Activated T-helper 9 cell treated with anti-CD3 and anti-CD28 coated beads, Interleukin-2, amount 50 U/mL, for 16 hours (primary cell): ENCODE results near the gene ARHGEF12.
A peak's percentile ranks its signal among the peaks of the same experiment; 100 is the strongest.
"Not testable (repeated sequence)": the region's sequence is repeated elsewhere in the genome, so short reads cannot be mapped to it uniquely, and the experiment has no call there.

Experiments used
- DNase-seq: peaks from one replicate; pipeline ENCODE4 v3.0.0-alpha.2; 2020; ENCODE audit warnings: low read depth

The ARHGEF12 gene

GRCh38 chr11:120500414-120501071, 164.3 kb downstream of the ARHGEF12 start:
- no peak for DNase-seq

- no peak for DNase-seq
Observed at GRCh38 chr11:120501440-120501839, 165.2 kb downstream of the ARHGEF12 start.

- DNase-seq: no peak
Observed at GRCh38 chr11:120501976-120502755, 166.0 kb downstream of the ARHGEF12 start.

- DNase-seq: not testable (repeated sequence)
Observed at GRCh38 chr11:120503529-120503928, 167.3 kb downstream of the ARHGEF12 start.

GRCh38 chr11:120505801-120506425, 169.7 kb downstream of the ARHGEF12 start:
- no peak for DNase-seq

DNA sequence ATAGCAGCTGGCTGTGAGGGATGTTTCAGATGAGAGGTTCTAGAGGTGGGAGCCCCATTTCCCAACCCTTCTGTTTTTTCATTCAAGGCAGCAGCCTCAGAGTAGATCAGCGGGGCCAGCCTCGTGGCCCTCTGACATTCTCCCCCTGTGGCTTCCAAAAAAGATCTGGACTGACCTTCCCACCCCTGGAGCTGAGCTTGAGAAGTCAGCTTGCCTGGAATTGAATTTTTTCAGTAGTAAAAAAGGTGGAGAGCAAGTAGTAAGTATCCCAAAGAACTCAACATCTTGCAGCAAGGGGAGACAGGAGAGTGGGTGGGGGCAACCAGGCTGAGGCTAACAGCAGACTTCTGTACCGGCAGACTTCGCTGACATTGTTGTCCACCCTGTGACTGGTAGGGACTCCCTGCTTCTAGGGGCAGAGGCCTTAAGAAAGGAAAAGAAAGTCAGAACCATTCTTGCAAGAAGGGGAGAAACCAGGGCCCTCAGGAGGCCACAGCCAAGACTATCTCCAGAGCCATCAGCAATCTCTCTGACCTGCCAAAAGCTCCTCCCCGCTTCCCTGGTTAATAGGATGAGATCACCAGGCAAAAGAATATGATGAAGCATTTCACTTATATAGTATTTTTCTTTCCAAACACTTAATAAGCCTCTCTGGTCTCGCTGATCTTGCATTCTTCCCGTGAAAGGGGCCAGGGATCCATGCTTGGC, 173.3 kb downstream of the ARHGEF12 start:
- no peak for DNase-seq

- no peak for DNase-seq
Observed at GRCh38 chr11:120510406-120511115, 174.3 kb downstream of the ARHGEF12 start.

- DNase-seq: peak; percentile 61
Observed at GRCh38 chr11:120511116-120511819, 175.1 kb downstream of the ARHGEF12 start, which contains the start of gene GRIK4. Gene GRIK4 (plus strand): TSS chr11:120511748. CDS start chr11:120660319, 148,571 bp downstream.

GRCh38 chr11:120511820-120512738, 175.9 kb downstream of the ARHGEF12 start:
- DNase-seq: no peak

DNA sequence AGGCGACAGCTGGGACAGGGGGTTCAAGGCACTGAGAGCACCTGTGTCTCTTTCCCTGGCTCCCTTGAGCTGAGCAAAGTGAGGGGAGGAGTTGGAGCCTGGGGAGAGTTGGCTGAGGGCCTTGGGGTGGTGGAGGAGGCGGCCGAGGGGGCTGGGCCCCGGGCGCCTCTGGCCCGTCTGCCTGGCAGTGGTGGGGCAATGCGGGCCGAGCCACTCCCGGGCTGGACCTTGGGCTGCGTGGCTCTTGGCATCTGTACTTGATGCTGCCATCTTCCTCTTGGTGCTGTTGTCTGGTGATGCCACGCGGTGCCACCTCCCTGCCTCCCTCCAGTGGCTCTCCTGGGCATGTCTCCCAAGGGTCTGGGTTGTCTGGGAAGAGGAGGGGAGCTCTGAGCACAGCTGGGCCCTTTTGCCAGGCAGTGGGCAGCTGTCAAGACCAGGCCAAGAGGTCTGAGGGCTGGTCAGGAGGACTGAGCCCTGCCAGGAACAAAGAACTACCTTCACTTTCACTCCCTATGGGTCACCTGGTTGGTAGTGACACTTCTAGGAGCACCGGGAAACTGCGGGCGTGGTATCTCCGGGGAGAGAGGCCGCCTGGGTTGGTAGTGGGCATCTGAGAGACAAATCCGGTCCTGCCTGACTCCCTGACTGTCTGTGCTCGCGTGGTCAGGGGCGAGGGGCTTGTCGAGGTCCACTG, 176.7 kb downstream of the ARHGEF12 start:
- no peak for DNase-seq

GRCh38 chr11:120513436-120514315, 177.5 kb downstream of the ARHGEF12 start:
- DNase-seq: no peak

- no peak for DNase-seq
Observed at GRCh38 chr11:120514541-120515121, 178.4 kb downstream of the ARHGEF12 start.

DNA sequence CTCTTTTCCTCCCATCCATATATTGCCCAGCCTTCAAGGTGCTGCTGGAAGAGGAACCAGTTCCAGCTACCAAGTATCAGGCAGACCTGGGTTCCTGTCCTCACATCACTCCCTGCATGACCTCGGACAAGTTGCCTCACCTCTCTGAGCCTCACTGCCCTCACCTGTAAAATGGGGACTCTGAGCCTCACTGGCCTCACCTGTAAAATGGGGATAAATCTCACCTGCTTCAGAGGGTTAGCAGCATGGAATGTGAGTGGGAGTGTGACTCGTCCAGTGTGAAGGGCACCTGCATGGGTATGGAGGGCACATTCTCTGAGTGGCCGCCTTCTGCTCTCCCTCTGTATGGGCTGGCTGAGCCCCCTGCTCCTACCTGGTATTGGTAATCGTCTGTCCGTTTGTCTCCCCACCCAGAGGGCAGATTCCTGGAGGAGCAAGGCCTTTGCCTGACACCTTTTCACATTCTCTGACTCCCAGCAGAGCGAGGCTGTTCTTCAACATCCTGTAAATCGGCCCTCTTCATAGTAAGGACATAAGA, 179.0 kb downstream of the ARHGEF12 start:
- DNase-seq: no peak

DNA sequence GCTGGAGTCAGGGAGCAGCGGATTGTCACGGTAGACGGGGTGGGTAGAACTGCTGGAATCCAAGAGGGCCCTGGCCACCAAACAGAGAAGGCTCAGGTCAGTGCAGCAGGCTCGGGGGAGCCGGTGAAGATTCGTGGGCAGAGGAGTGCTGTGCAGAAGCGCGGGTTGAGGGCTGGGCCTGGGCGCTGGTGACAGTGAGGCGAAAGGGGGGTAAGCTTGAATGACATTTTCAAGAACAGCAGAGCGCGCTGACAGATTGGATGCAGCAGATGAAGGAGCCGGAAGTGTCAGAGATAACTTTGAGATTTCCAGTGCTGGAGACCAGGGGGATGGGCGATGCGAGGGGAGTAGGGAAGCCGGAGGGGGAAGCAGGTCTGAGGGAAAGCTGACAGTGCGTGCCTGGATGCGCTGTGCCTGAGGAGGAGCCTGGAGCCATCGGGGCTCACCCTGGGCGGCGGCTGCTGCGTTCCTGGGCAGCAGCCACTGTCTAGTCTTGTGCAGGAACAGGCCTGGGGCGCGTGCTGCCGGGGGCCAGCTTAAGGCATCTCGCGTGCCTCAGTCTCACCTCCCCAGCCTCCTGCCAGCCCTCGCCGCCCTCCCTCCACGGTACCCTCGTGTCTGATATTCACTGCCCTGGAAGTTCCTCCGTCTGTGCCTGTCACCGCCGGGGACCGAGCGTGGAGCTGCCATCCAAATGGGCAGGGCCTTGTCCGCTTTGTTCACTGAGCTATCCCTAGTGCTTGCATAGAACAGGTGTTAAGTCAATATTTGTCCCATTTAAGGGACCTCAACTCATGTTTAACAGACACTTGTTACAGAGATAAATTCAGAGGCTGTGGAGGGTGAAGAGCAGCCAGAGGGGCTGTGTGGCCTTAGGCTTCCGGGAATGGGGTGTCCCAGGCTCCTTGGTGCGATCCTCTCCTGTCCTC, 180.5 kb downstream of the ARHGEF12 start:
- no peak for DNase-seq

- no peak for DNase-seq
Observed at GRCh38 chr11:120517390-120517761, 181.2 kb downstream of the ARHGEF12 start.

GRCh38 chr11:120517801-120518291, 181.6 kb downstream of the ARHGEF12 start:
- DNase-seq: no peak
